ENCODE measurements around the gene STX5. TPM values are rescaled to one million over a fixed set of nuclear protein-coding genes. Genes with fewer than 3 reads are reported as not detected.

STX5 gene
- total and polyA plus RNA-seq, 9 of the 15 experiments (the other 6 are each of a cell fraction or from before 2014, with no cell fraction given) = 2.8 to 28.6 (median 23.7) TPM

GRCh38 chr11:62855571-62856332 is 23.9 kb upstream of the STX5 start (continued):
- peak; percentile 91; the same call in 1 of the 2 replicates for TF ChIP-seq CHCHD3 (CRISPR knock-in tag; IDR thresholded peaks at IDR 0.05)
- TF ChIP-seq BHLHE40 (IDR thresholded peaks at IDR 0.05; ENCODE audit: low read length) = peak; percentile 78
- TF ChIP-seq ZNF589 (CRISPR knock-in tag; IDR thresholded peaks at IDR 0.05; ENCODE audit: low read depth) = peak; percentile 58; the same call in 1 of the 2 replicates
- TF ChIP-seq U2AF1 (optimal IDR thresholded peaks at IDR 0.05; ENCODE audit: low read depth, low read length) = peak; percentile 5
- no peak for TF ChIP-seq SMARCA5 (IDR thresholded peaks at IDR 0.05)
- TF ChIP-seq, protein P1, sequence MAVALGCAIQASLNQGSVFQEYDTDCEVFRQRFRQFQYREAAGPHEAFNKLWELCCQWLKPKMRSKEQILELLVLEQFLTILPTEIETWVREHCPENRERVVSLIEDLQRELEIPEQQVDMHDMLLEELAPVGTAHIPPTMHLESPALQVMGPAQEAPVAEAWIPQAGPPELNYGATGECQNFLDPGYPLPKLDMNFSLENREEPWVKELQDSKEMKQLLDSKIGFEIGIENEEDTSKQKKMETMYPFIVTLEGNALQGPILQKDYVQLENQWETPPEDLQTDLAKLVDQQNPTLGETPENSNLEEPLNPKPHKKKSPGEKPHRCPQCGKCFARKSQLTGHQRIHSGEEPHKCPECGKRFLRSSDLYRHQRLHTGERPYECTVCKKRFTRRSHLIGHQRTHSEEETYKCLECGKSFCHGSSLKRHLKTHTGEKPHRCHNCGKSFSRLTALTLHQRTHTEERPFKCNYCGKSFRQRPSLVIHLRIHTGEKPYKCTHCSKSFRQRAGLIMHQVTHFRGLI (CRISPR knock-in tag; IDR thresholded peaks at IDR 0.05) = no peak
- TF ChIP-seq POLR2G (IDR thresholded peaks at IDR 0.05; ENCODE audit: low read depth, low read length) = peak; percentile 98
- TF ChIP-seq YY1 (IDR thresholded peaks at IDR 0.05; ENCODE audit: borderline replicate concordance in 1 of 3, control insufficient read depth in 1 of 3, extremely low read depth in 1 of 3, insufficient read depth in 3 of 3, insufficient read length in 1 of 3, insufficient replicate concordance in 2 of 3, low read depth in 1 of 3, low read length in 2 of 3) = peak; percentile 58 to 94 (median 79)
- TF ChIP-seq CBX5 (IDR thresholded peaks at IDR 0.05; ENCODE audit: borderline replicate concordance, low read depth) = no peak
- no peak; the same call in 1 of the 2 replicates for TF ChIP-seq ZNF324 (CRISPR knock-in tag; IDR thresholded peaks at IDR 0.05)
- peak; percentile 94 for TF ChIP-seq MBD2 (IDR thresholded peaks at IDR 0.05; ENCODE audit: borderline replicate concordance, low read depth)
- no peak for TF ChIP-seq HSF4 (CRISPR knock-in tag; IDR thresholded peaks at IDR 0.05; ENCODE audit: borderline replicate concordance)
- TF ChIP-seq SREBF1 (IDR thresholded peaks at IDR 0.05; ENCODE audit: borderline replicate concordance, low read depth, low read length) = no peak
- no peak for TF ChIP-seq TSHZ1 (CRISPR knock-in tag; IDR thresholded peaks at IDR 0.05)
- TF ChIP-seq, protein P2, sequence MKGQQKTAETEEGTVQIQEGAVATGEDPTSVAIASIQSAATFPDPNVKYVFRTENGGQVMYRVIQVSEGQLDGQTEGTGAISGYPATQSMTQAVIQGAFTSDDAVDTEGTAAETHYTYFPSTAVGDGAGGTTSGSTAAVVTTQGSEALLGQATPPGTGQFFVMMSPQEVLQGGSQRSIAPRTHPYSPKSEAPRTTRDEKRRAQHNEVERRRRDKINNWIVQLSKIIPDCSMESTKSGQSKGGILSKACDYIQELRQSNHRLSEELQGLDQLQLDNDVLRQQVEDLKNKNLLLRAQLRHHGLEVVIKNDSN (CRISPR knock-in tag; IDR thresholded peaks at IDR 0.05) = peak; percentile 72; the same call in 1 of the 2 replicates
- peak; percentile 80; the same call in 1 of the 2 replicates for TF ChIP-seq MXI1 (IDR thresholded peaks at IDR 0.05; ENCODE audit: low read depth, low read length)
- TF ChIP-seq THRAP3 (IDR thresholded peaks at IDR 0.05; ENCODE audit: borderline replicate concordance) = peak; percentile 94
- TF ChIP-seq, protein P3, sequence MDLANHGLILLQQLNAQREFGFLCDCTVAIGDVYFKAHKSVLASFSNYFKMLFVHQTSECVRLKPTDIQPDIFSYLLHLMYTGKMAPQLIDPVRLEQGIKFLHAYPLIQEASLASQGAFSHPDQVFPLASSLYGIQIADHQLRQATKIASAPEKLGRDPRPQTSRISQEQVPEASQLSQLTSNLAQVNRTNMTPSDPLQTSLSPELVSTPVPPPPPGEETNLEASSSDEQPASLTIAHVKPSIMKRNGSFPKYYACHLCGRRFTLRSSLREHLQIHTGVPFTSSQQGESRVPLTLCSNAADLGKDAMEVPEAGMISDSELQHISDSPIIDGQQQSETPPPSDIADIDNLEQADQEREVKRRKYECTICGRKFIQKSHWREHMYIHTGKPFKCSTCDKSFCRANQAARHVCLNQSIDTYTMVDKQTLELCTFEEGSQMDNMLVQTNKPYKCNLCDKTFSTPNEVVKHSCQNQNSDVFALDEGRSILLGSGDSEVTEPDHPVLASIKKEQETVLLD (IDR thresholded peaks at IDR 0.05) = peak; percentile 94
- peak; percentile 39 for TF ChIP-seq MXD1 (CRISPR knock-in tag; IDR thresholded peaks at IDR 0.05; ENCODE audit: borderline replicate concordance, poor library complexity, severe bottlenecking)

Measured in K562 (cell line).